Activated B cell treated with CpG ODN at 0.5 μM for 24 hours (primary cell): ENCODE data around the gene AMY1B. TPM values are rescaled to one million over a fixed set of nuclear protein-coding genes. Genes with fewer than 3 reads are reported as not detected.
"Not testable (repeated sequence)": the region's sequence is repeated elsewhere in the genome, so short reads cannot be mapped to it uniquely, and the experiment has no call there.

Experiments used
- ATAC-seq: fragments of 200-7000 bp; cut with Tn5 transposase; one replicate; pipeline ENCODE4 v1.10.0; 2021; ENCODE audit warnings: low read depth, mild to moderate bottlenecking, moderate library complexity
- CTCF ChIA-PET: fragments of 350-600 bp; sonication (Branson Sonifier 250); formaldehyde crosslinking; loops from one replicate; lab custom pipeline; 2021; ENCODE audit warnings: antibody characterized with exemption; lab: Charles Lee
- POLR2A ChIA-PET: fragments of 350-600 bp; sonication (Branson Sonifier 250); formaldehyde crosslinking; loops from one replicate; lab custom pipeline; 2021; ENCODE audit warnings: antibody characterized with exemption; lab: Charles Lee
- DNase-seq: peaks from one replicate; pipeline ENCODE4 v3.0.0; 2022
- H3K27ac Mint-ChIP-seq: one replicate; pipeline ENCODE4 v1.8.0; 2020; ENCODE audit warnings: mixed read lengths
- H3K27me3 Mint-ChIP-seq: one replicate; pipeline ENCODE4 v1.8.0; 2021; ENCODE audit warnings: mixed read lengths
- H3K36me3 Mint-ChIP-seq: one replicate; pipeline ENCODE4 v1.8.0; 2021; ENCODE audit warnings: low read depth, mixed read lengths
- H3K4me1 Mint-ChIP-seq: one replicate; pipeline ENCODE4 v1.8.0; 2021; ENCODE audit warnings: mixed read lengths
- H3K4me3 Mint-ChIP-seq: one replicate; pipeline ENCODE4 v1.8.0; 2020; ENCODE audit warnings: mild to moderate bottlenecking, mixed read lengths
- H3K9me3 Mint-ChIP-seq: one replicate; pipeline ENCODE4 v1.8.0; 2020; ENCODE audit warnings: mixed read lengths
- intact Hi-C: fragments of 100-400 bp; cut with micrococcal nuclease; formaldehyde crosslinking; loops from one replicate; pipeline ENCODE4 v1.15.1; 2024
- total RNA-seq: library from RNA; stranded (reverse); gene quantifications from 2 replicates; pipeline ENCODE4 v1.2.3, GENCODE V29; 2022

Gene AMY1B
- not detected in 2 replicates for total RNA-seq

DNA sequence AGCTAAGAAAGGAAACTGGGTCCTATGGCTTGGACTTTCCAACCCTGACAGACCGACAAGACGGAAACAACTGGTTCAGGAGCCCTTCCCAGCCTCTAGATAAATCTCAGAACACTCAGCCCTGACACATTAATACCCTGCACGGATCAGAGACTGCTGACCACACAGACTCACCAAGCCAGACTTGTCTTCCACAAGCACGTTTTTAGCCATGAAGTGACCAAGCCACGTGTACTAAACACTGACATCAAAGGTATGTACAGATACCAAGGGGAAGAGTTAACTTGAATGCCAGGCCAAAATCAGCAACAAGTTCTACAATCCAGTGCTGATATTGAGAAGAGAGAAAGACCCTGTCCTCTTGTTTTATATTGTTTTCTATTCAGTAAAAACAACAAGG, at the start of gene AMY1B:
AMY1B (minus strand) TSS at position 101 of the 400 bp plus-strand sequence. CDS start 571 bp downstream, outside the sequence.
- H3K27me3 Mint-ChIP-seq, POLR2A ChIA-PET, H3K27ac Mint-ChIP-seq, H3K4me1 Mint-ChIP-seq, H3K4me3 Mint-ChIP-seq, CTCF ChIA-PET, ATAC-seq, intact Hi-C loops, H3K9me3 Mint-ChIP-seq, H3K36me3 Mint-ChIP-seq, DNase-seq: not testable (repeated sequence)

DNA sequence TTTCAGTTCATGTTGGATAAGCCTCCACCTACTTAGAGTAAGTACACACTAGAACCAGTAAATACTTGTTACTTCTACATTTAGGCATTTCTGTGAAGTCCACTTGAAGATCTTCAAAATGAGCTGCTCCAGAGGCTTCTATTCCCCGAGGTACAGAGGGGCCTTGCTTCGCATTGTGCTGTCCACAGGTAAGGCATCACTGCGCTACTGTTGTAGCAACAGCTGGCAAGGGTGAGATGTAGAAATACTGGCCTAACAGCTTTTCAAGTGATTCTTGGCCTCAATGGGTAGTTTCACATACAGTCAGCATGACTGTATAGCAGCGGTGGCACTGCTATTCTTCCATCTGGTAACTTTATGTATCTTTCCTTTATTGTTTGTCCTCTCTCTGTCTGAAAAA, 49.0 kb upstream of the AMY1B start:
- H3K36me3 Mint-ChIP-seq, H3K4me1 Mint-ChIP-seq, DNase-seq, POLR2A ChIA-PET, ATAC-seq, H3K27ac Mint-ChIP-seq, intact Hi-C loops, CTCF ChIA-PET, H3K9me3 Mint-ChIP-seq, H3K4me3 Mint-ChIP-seq, H3K27me3 Mint-ChIP-seq: not testable (repeated sequence)

DNA sequence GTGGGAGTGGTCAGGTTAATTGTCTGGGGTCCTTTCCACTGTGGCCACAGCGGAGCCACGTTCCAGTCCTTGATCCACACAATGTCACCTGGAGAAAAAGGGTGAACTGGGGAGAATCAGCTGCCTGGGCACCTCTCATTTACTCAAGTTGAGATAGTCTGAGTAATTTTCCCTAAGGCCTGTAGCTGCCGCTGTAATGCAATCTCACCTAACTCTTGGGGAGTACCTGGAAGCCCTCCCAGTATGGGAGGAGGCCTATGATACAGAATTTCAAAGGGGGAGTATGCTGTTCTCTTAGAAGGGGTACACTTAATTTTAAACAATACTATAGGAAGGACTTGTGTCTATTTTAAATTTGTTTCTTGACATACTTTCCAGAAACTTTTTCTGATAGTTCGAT, 48.4 kb upstream of the AMY1B start:
- POLR2A ChIA-PET, intact Hi-C loops, H3K4me3 Mint-ChIP-seq, DNase-seq, CTCF ChIA-PET, H3K36me3 Mint-ChIP-seq, H3K27ac Mint-ChIP-seq, ATAC-seq, H3K9me3 Mint-ChIP-seq, H3K27me3 Mint-ChIP-seq, H3K4me1 Mint-ChIP-seq: not testable (repeated sequence)

DNA sequence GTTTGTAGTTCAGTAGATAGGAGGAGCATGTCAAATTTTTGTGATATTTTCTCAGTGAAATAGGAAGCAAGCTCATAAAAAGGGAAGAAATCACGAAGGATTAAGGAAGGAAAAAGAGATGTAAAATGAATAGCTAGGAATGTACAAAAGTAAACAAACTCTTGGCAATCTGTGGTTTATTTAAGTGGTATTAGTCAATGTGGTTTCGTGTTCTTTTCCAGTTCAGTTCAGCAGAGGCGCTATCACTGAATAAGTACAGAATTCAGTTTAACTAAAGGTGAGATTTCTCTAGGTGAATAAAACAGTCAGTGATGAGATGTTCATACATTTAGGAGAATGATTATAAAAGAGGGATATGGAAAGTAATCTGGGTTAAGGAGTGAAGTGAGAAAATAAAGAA, 42.0 kb upstream of the AMY1B start:
- H3K27ac Mint-ChIP-seq, POLR2A ChIA-PET, DNase-seq, intact Hi-C loops, H3K36me3 Mint-ChIP-seq, H3K4me3 Mint-ChIP-seq, H3K27me3 Mint-ChIP-seq, CTCF ChIA-PET, H3K4me1 Mint-ChIP-seq, ATAC-seq, H3K9me3 Mint-ChIP-seq: not testable (repeated sequence)

DNA sequence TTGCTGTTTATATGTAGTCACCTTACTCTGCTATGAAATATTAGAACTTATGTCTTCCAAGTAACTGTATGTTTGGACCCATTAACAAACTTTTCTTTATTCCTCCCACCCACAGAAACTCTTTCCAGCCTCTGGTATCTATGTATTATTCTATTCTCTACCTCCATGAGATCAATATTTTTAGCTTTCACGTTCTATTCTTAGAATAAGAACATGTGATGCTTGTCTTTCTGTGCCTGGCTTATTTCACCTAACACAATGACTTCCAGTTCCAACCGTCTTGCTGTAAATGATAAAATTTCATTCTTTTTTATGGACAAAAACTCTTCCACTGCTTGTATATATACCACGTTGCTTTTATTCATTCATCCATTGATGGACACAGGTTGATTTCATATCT, 39.3 kb upstream of the AMY1B start:
- H3K4me1 Mint-ChIP-seq, H3K9me3 Mint-ChIP-seq, CTCF ChIA-PET, H3K27me3 Mint-ChIP-seq, H3K4me3 Mint-ChIP-seq, POLR2A ChIA-PET, H3K27ac Mint-ChIP-seq, DNase-seq, intact Hi-C loops, H3K36me3 Mint-ChIP-seq, ATAC-seq: not testable (repeated sequence)

DNA sequence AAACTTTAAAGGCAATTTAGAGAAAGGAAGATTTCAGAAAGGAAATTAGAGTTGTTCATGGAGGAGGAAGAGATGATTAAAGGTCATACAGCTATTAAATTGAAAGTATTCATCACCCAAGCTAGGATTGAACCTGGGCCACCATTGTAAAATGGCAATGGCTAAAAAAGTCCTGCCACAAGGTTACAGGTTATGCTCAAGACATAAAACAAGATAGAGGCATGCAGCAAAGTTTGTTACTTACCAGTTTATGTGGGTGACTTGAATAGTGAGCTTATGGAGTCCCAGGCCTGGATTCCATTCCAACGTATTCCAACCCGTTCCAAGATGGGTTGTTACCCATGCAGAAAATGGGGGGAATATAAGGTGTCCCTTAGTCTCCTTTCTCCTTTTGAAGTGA, 25.5 kb upstream of the AMY1B start:
- intact Hi-C loops, POLR2A ChIA-PET, H3K36me3 Mint-ChIP-seq, H3K9me3 Mint-ChIP-seq, ATAC-seq, H3K27ac Mint-ChIP-seq, CTCF ChIA-PET, H3K27me3 Mint-ChIP-seq, DNase-seq, H3K4me3 Mint-ChIP-seq, H3K4me1 Mint-ChIP-seq: not testable (repeated sequence)

DNA sequence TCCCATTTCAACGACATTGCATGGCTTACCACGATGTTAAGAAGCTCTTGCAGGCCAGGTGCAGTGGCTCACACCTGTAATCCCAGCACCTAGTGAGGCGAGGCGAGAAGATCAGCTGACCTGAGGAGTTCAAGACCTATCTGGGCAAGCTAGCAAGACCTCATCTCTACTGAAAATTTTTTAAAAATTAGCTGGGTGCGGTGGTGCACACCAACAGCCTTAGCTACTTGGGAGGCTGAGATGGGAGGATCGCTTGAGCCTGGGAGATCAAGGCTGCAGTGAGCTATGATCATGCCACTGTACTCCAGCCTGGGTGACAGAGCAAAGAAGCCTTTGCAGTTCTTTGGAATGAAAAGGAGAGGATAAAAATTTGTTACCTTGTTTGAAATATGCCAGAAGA, 21.4 kb upstream of the AMY1B start:
- POLR2A ChIA-PET, CTCF ChIA-PET, H3K27me3 Mint-ChIP-seq, H3K9me3 Mint-ChIP-seq, ATAC-seq, H3K4me1 Mint-ChIP-seq, H3K4me3 Mint-ChIP-seq, DNase-seq, intact Hi-C loops, H3K36me3 Mint-ChIP-seq, H3K27ac Mint-ChIP-seq: not testable (repeated sequence)

DNA sequence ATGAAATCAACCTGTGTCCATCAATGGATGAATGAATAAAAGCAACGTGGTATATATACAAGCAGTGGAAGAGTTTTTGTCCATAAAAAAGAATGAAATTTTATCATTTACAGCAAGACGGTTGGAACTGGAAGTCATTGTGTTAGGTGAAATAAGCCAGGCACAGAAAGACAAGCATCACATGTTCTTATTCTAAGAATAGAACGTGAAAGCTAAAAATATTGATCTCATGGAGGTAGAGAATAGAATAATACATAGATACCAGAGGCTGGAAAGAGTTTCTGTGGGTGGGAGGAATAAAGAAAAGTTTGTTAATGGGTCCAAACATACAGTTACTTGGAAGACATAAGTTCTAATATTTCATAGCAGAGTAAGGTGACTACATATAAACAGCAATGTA, 14.4 kb upstream of the AMY1B start:
- DNase-seq, H3K36me3 Mint-ChIP-seq, CTCF ChIA-PET, intact Hi-C loops, H3K27ac Mint-ChIP-seq, ATAC-seq, H3K4me1 Mint-ChIP-seq, POLR2A ChIA-PET, H3K4me3 Mint-ChIP-seq, H3K9me3 Mint-ChIP-seq, H3K27me3 Mint-ChIP-seq: not testable (repeated sequence)

DNA sequence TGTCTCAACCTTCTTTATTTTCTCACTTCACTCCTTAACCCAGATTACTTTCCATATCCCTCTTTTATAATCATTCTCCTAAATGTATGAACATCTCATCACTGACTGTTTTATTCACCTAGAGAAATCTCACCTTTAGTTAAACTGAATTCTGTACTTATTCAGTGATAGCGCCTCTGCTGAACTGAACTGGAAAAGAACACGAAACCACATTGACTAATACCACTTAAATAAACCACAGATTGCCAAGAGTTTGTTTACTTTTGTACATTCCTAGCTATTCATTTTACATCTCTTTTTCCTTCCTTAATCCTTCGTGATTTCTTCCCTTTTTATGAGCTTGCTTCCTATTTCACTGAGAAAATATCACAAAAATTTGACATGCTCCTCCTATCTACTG, 11.7 kb upstream of the AMY1B start:
- H3K27me3 Mint-ChIP-seq, H3K9me3 Mint-ChIP-seq, H3K27ac Mint-ChIP-seq, POLR2A ChIA-PET, H3K4me3 Mint-ChIP-seq, CTCF ChIA-PET, ATAC-seq, H3K4me1 Mint-ChIP-seq, H3K36me3 Mint-ChIP-seq, intact Hi-C loops, DNase-seq: not testable (repeated sequence)

DNA sequence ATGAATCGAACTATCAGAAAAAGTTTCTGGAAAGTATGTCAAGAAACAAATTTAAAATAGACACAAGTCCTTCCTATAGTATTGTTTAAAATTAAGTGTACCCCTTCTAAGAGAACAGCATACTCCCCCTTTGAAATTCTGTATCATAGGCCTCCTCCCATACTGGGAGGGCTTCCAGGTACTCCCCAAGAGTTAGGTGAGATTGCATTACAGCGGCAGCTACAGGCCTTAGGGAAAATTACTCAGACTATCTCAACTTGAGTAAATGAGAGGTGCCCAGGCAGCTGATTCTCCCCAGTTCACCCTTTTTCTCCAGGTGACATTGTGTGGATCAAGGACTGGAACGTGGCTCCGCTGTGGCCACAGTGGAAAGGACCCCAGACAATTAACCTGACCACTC, 5.2 kb upstream of the AMY1B start:
- H3K4me1 Mint-ChIP-seq, H3K9me3 Mint-ChIP-seq, ATAC-seq, H3K27ac Mint-ChIP-seq, POLR2A ChIA-PET, H3K4me3 Mint-ChIP-seq, CTCF ChIA-PET, DNase-seq, H3K27me3 Mint-ChIP-seq, intact Hi-C loops, H3K36me3 Mint-ChIP-seq: not testable (repeated sequence)

DNA sequence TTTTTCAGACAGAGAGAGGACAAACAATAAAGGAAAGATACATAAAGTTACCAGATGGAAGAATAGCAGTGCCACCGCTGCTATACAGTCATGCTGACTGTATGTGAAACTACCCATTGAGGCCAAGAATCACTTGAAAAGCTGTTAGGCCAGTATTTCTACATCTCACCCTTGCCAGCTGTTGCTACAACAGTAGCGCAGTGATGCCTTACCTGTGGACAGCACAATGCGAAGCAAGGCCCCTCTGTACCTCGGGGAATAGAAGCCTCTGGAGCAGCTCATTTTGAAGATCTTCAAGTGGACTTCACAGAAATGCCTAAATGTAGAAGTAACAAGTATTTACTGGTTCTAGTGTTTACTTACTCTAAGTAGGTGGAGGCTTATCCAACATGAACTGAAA, 4.7 kb upstream of the AMY1B start:
- H3K27me3 Mint-ChIP-seq, CTCF ChIA-PET, H3K36me3 Mint-ChIP-seq, POLR2A ChIA-PET, H3K4me1 Mint-ChIP-seq, intact Hi-C loops, ATAC-seq, DNase-seq, H3K27ac Mint-ChIP-seq, H3K9me3 Mint-ChIP-seq, H3K4me3 Mint-ChIP-seq: not testable (repeated sequence)

DNA sequence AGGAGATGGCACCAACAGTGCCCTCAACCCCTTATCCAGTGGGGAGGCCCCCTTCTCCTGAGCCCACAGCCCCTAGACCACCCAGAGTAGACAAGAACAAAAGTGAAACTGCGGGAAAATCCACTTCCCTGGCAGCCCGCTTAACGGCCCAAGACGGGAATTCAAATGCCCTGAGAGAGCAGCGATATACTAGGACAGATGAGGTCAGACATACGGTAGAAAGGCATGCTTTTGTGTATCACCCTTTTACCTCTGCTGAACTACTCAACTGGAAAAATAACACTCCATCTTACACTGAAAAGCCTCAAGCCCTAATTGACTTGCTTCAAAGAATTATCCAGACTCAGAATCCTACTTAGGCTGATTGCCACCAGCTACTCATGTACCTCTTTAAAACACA, 1.4 kb upstream of the AMY1B start:
- H3K9me3 Mint-ChIP-seq, H3K36me3 Mint-ChIP-seq, H3K27me3 Mint-ChIP-seq, POLR2A ChIA-PET, H3K27ac Mint-ChIP-seq, CTCF ChIA-PET, H3K4me1 Mint-ChIP-seq, H3K4me3 Mint-ChIP-seq, DNase-seq, ATAC-seq, intact Hi-C loops: not testable (repeated sequence)

DNA sequence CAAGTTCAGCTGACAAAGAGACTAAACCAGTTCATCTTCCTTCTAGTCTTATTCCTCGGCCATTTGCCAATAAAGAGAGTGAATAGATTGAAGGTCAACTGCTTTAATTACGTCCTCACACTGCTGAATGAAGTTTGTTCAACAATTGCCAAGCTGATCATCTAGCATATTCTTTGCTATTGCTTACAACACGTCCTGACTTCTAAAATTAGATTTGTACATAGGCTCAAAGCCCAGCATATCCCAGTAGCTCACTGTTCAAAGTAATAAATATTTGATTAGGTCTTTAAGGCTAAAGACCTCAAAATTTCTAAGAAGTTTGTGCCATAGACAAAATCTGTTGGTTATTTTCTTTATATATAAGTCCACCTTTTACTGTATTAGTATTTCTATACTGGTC, 19.7 kb downstream of the AMY1B start:
- H3K36me3 Mint-ChIP-seq, H3K27ac Mint-ChIP-seq, DNase-seq, CTCF ChIA-PET, H3K27me3 Mint-ChIP-seq, H3K9me3 Mint-ChIP-seq, H3K4me3 Mint-ChIP-seq, ATAC-seq, H3K4me1 Mint-ChIP-seq, POLR2A ChIA-PET, intact Hi-C loops: not testable (repeated sequence)
